Cerebellar cortex (tissue), 1 donor: Measurements from ENCODE around the gene PTGDS.

Experiments used
- DNase-seq: peaks from one replicate; pipeline ENCODE4 v3.0.0-alpha.2; 2015; ENCODE audit warnings: low spot score

PTGDS gene

GRCh38 chr9:136946228-136947027, 30.9 kb upstream of the PTGDS start:
- DNase-seq = no peak

GRCh38 chr9:136947028-136947891, 30.0 kb upstream of the PTGDS start:
- peak; percentile 70 for DNase-seq

GRCh38 chr9:136947955-136948510, 29.3 kb upstream of the PTGDS start:
- peak; percentile 67 for DNase-seq

GRCh38 chr9:136949239-136949816, 28.0 kb upstream of the PTGDS start:
- DNase-seq = no peak

- DNase-seq = peak; percentile 97
Observed at GRCh38 chr9:136949817-136950655, 27.3 kb upstream of the PTGDS start.

GRCh38 chr9:136950656-136951276, 26.5 kb upstream of the PTGDS start:
- DNase-seq = no peak

GRCh38 chr9:136951541-136952320, 25.6 kb upstream of the PTGDS start, which contains the start of gene LCN12:
TSS of gene LCN12 (plus strand) at chr9:136952273. CDS start at chr9:136952328, 55 bp downstream.
- DNase-seq = no peak

- no peak for DNase-seq
Observed at GRCh38 chr9:136952321-136952850, 24.9 kb upstream of the PTGDS start.

GRCh38 chr9:136952876-136953770, 24.2 kb upstream of the PTGDS start:
- no peak for DNase-seq

- no peak for DNase-seq
Observed at GRCh38 chr9:136953771-136954269, 23.5 kb upstream of the PTGDS start.

GRCh38 chr9:136954270-136955083, 22.8 kb upstream of the PTGDS start:
- no peak for DNase-seq

GRCh38 chr9:136955202-136955942, 21.9 kb upstream of the PTGDS start:
- no peak for DNase-seq

- DNase-seq = no peak
Observed at GRCh38 chr9:136955943-136956335, 21.4 kb upstream of the PTGDS start.

GRCh38 chr9:136956604-136957003, 20.7 kb upstream of the PTGDS start:
- DNase-seq = no peak

GRCh38 chr9:136957461-136957860, 19.8 kb upstream of the PTGDS start:
- no peak for DNase-seq

- no peak for DNase-seq
Observed at GRCh38 chr9:136957901-136958300, 19.4 kb upstream of the PTGDS start.

- no peak for DNase-seq
Observed at GRCh38 chr9:136958473-136958872, 18.8 kb upstream of the PTGDS start.
